ENCODE data around the gene EEF1A2. TPM values are rescaled to one million over a fixed set of nuclear protein-coding genes. Genes with fewer than 3 reads are reported as not detected.

The EEF1A2 gene
- total and polyA plus RNA-seq, 2 experiments from 2014 or later: 1.3 to 37.1 TPM

- peaks cover 87% of the 10 kb centered on the region for H3K79me2 ChIP-seq (replicated peaks; ENCODE audit: insufficient read depth)
These were observed 36.6 kb downstream of the EEF1A2 start for GRCh38 chr20:63462244-63462643.

GRCh38 chr20:63461104-63461763, 37.6 kb downstream of the EEF1A2 start:
- no peaks in the 10 kb centered on the region for H3K36me3 ChIP-seq (ENCODE audit: insufficient read depth)
- H3F3A ChIP-seq (replicated peaks; ENCODE audit: low read depth): no peaks in the 10 kb centered on the region
- TF ChIP-seq ZNF114 (CRISPR knock-in tag; IDR thresholded peaks at IDR 0.05) (no peak), REST (IDR thresholded peaks at IDR 0.05; ENCODE audit: unreplicated experiment) (peak; percentile 91)
- Mint-ChIP-seq H3K4me3 (no peak overlapping the region), H3K27me3 (ENCODE audit: insufficient read depth, low read depth, poor library complexity) (peaks cover 20% of the 10 kb centered on the region), H3K36me3 (ENCODE audit: low read depth) (no peaks in the 10 kb centered on the region; the same call in 2 of the 3 replicates), H3K27ac (no peak overlapping the region), H3K9me3 (no peaks in the 10 kb centered on the region; the same call in 2 of the 3 replicates), H3K4me1 (peaks cover 38% of the 10 kb centered on the region)
- H3K4me3 ChIP-seq: no peak overlapping the region
- DNase-seq (ENCODE audit: low spot score): peak; percentile 69
- ATAC-seq: peak; percentile 71
- H3K4me2 ChIP-seq: no peak overlapping the region
- no peaks in the 10 kb centered on the region; the same call in 1 of the 2 replicates for H3K4me1 ChIP-seq (ENCODE audit: insufficient read depth)
- H4K20me1 ChIP-seq (replicated peaks; ENCODE audit: insufficient read depth): peaks cover 10% of the 10 kb centered on the region
- no peaks in the 10 kb centered on the region for H3K27me3 ChIP-seq (ENCODE audit: insufficient read depth)
- no peak overlapping the region for H3K27ac ChIP-seq (ENCODE audit: low read depth)
- H2AFZ ChIP-seq: no peak overlapping the region
- H3K9me2 ChIP-seq (ENCODE audit: insufficient read depth): no peaks in the 10 kb centered on the region
- H3K79me2 ChIP-seq (replicated peaks; ENCODE audit: insufficient read depth): peaks cover 86% of the 10 kb centered on the region

More at GRCh38 chr20:63462244-63462643, 36.6 kb downstream of the EEF1A2 start:
- DNase-seq (ENCODE audit: low spot score): no peak
- H3F3A ChIP-seq (replicated peaks; ENCODE audit: low read depth): no peaks in the 10 kb centered on the region
- ATAC-seq: no peak
- Mint-ChIP-seq H3K4me3 (no peak overlapping the region), H3K4me1 (peaks cover 36% of the 10 kb centered on the region), H3K27me3 (ENCODE audit: insufficient read depth, low read depth, poor library complexity) (peaks cover 17% of the 10 kb centered on the region), H3K27ac (no peak overlapping the region), H3K9me3 (no peaks in the 10 kb centered on the region; the same call in 2 of the 3 replicates), H3K36me3 (ENCODE audit: low read depth) (no peaks in the 10 kb centered on the region; the same call in 2 of the 3 replicates)
- no peaks in the 10 kb centered on the region for H3K9me2 ChIP-seq (ENCODE audit: insufficient read depth)
- no peaks in the 10 kb centered on the region for H3K27me3 ChIP-seq (ENCODE audit: insufficient read depth)
- H3K4me3 ChIP-seq: no peak overlapping the region
- H2AFZ ChIP-seq: no peak overlapping the region
- H3K4me2 ChIP-seq: no peak overlapping the region
- no peak for TF ChIP-seq ZNF114 (CRISPR knock-in tag; IDR thresholded peaks at IDR 0.05)
- TF ChIP-seq POLR2AphosphoS5 (IDR thresholded peaks at IDR 0.05; ENCODE audit: low read depth): no peak
- H3K4me1 ChIP-seq (ENCODE audit: insufficient read depth): no peaks in the 10 kb centered on the region; the same call in 1 of the 2 replicates
- H3K36me3 ChIP-seq (ENCODE audit: insufficient read depth): no peaks in the 10 kb centered on the region
- no peak overlapping the region for H3K27ac ChIP-seq (ENCODE audit: low read depth)
- H4K20me1 ChIP-seq (replicated peaks; ENCODE audit: insufficient read depth): peaks cover 10% of the 10 kb centered on the region

GRCh38 chr20:63459070-63459380, 39.9 kb downstream of the EEF1A2 start:
- no peak overlapping the region for H3K27ac ChIP-seq (ENCODE audit: low read depth)
- no peak overlapping the region for H3K4me2 ChIP-seq
- H3K36me3 ChIP-seq (ENCODE audit: insufficient read depth): no peaks in the 10 kb centered on the region
- no peaks in the 10 kb centered on the region; the same call in 2 of the 3 replicates for H3K9me3 Mint-ChIP-seq
- H3K9me2 ChIP-seq (ENCODE audit: insufficient read depth): no peaks in the 10 kb centered on the region
- peaks cover 13% of the 10 kb centered on the region for H4K20me1 ChIP-seq (replicated peaks; ENCODE audit: insufficient read depth)
- peaks cover 9% of the 10 kb centered on the region; the same call in 1 of the 2 replicates for H3K4me1 ChIP-seq (ENCODE audit: insufficient read depth)
- no peak overlapping the region for H3K4me3 Mint-ChIP-seq
- H3K4me3 ChIP-seq: no peak overlapping the region
- H3F3A ChIP-seq (replicated peaks; ENCODE audit: low read depth): no peaks in the 10 kb centered on the region
- H3K79me2 ChIP-seq (replicated peaks; ENCODE audit: insufficient read depth): peaks cover 74% of the 10 kb centered on the region
- no peak for ATAC-seq
- no peak overlapping the region for H2AFZ ChIP-seq
- H3K27me3 Mint-ChIP-seq (ENCODE audit: insufficient read depth, low read depth, poor library complexity): peaks cover 16% of the 10 kb centered on the region
- no peaks in the 10 kb centered on the region; the same call in 2 of the 3 replicates for H3K36me3 Mint-ChIP-seq (ENCODE audit: low read depth)
- H3K4me1 Mint-ChIP-seq: peaks cover 40% of the 10 kb centered on the region
- no peak for DNase-seq (ENCODE audit: low spot score)
- no peak overlapping the region for H3K27ac Mint-ChIP-seq
- TF ChIP-seq EZH2 (IDR thresholded peaks at IDR 0.05; ENCODE audit: low read depth, unreplicated experiment): no peak
- TF ChIP-seq POLR2AphosphoS5 (IDR thresholded peaks at IDR 0.05; ENCODE audit: low read depth): no peak
- no peak for TF ChIP-seq CTCF (conservative IDR thresholded peaks at IDR 0.05; ENCODE audit: low read depth in 2 of 2)
- H3K27me3 ChIP-seq (ENCODE audit: insufficient read depth): no peaks in the 10 kb centered on the region

All from GM23338 (cell line).